HG02981 (cell line): Measurements from ENCODE around the gene LRP1B.
"Not testable (repeated sequence)": the region's sequence is repeated elsewhere in the genome, so short reads cannot be mapped to it uniquely, and the experiment has no call there.

Experiments used
- ATAC-seq: cut with Tn5 transposase; IDR thresholded peaks from one replicate; pipeline ENCODE4 v1.9.1; 2021; ENCODE audit warnings: mild to moderate bottlenecking, moderate library complexity; ENCODE audit not compliant: unreplicated experiment

The LRP1B gene

GRCh38 chr2:140986456-140986855 is 1144.4 kb downstream of the LRP1B start:
- no peak for ATAC-seq

DNA sequence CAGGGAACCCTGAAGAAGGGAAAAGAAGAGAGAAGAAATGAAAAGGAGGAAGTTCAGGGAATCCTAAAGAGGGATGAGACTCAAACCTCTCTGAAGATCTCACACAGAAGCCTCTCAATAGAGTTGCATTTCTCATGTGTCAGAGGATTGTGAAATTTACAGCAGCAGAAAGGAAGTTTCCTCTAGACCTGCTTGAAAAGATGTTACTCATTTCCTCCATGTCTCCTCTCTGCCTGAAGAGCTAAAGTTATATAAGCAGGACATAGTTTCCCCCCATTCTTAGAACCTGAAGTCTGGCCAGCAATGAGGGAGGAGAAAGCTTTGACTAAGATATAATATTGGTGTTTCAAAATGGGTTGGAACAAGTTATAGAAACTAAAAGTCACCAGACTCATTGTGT is 1155.6 kb downstream of the LRP1B start:
- no peak for ATAC-seq

DNA sequence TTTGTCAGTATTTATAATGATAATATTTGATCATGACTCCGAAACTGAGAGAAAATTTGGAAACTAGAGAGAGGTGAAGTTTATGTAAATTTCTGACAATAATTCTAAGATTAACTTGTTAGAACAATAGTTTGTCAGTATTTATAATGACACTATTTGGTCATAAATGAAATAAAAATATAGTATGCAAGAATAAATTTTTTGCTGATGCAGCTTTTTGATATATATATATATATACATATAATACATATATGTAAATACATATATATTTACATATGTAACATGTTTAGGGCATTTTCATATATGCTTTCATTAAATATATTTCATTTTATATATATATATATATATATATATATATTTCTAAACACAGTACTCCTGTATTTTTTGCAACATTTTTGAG is 1158.1 kb downstream of the LRP1B start:
- no peak for ATAC-seq

DNA sequence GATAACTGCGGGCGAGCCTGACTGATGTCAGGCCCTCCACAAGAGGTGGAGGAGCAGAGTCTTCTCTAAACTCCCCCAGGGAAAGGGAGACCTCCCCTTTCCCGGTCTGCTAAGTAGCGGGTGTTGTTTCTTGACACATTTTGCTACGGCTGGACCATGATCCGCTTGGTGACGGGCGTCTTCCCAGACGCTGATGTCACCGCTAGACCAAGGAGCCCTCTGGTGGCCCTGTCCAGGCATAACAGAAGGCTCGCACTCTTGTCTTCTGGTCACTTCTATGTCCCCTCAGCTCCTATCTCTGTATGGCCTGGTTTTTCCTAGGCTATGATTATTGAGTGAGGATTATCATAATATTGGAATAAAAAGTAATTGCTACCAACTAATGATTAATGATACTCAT is 1166.5 kb downstream of the LRP1B start:
- ATAC-seq: not testable (repeated sequence)

GRCh38 chr2:140949932-140950331 is 1180.9 kb downstream of the LRP1B start:
- no peak for ATAC-seq

DNA sequence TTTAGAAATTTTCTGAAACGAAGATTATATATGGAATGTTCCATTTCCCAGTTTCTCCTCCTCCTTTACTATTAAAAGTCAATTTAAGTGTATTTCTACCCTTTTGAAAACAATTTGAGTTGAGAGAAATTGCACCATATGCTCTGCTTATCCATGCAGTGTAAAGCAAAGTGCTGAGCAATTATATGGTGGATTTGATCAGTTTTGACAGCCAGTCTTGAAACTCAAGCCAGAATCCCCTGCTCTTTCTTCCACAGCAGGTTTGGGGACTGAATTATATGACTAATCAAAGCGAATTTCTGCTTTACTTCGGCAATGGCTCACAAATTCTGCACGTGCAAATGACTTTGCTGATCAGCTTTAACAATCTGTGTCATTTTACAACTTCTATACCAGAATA is 1183.6 kb downstream of the LRP1B start:
- no peak for ATAC-seq

DNA sequence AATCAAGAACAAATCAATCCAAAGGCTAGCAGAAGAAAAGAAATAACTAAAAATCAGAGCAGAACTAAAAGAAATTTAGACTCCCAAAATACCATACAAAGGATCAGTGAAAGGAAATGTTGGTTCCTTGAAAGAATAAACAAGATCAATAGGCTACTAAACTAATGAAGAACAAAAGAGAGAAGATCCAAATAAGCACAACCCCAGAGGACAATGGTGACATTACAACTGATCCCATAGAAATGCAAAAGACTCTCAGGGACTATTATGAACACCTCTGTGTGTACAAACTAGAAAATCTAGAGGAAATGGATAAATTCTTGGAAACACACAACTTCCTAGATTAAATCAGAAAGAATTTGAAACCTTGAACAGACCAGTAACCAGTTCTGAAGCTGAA is 1186.9 kb downstream of the LRP1B start:
- ATAC-seq: no peak

- ATAC-seq: no peak
These were observed 1188.5 kb downstream of the LRP1B start for GRCh38 chr2:140942284-140942683.

DNA sequence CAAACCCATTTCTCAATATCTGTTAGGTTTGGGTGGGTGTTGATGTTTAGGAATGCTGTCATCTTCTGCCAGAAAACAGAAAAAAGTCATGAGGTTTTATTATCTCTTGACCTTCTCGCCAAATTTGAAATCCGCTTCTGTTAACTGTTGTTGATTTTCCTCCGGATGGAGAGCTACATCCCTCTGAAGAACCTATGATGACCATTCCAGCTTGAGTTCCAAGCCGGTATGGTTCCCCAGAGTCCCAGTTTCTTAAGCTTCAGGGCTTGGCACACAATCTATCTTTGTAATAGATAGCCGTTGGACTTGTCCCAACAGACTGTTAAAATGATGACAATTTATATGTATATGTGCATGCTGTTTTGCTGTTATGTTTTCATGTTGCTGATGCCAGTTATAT is 1201.0 kb downstream of the LRP1B start:
- no peak for ATAC-seq

- ATAC-seq: no peak
These were observed 1212.4 kb downstream of the LRP1B start for GRCh38 chr2:140918426-140918825.

- ATAC-seq: no peak
These were observed 1214.4 kb downstream of the LRP1B start for GRCh38 chr2:140916410-140916809.

- no peak for ATAC-seq
These were observed 1220.1 kb downstream of the LRP1B start for GRCh38 chr2:140910683-140911082.

DNA sequence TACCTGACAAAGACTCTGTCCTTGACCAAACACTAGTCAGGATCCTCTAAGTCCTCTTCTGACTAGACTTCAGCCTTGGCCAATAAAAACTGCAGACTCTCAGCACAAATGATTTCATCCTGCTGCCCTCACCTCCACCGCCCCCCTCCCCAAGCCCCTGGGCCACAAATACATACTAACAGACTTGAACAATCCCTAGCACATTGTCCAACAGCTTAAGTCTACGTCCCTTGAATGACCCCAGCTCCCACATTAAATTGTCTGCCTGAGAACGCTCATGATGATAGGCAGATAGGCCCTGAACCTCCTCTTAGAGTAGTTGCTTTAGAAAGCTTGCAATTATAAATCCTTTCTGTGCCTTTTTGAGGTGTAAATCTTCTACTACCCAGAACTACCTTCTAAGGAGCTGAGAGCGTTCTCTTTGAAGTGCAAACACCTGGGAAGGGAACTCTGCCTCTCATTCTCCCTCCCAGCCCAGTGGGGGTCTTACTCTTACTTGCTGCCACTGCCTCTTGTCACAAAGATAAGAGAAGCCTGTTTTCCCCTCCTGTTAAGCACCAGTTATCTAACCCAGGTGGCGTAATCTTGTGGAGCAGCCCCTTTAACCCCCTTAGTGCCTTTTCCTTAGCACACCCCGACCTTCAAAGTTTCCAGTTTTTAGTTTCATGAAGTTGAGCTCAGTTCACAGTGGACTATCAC is 1225.6 kb downstream of the LRP1B start:
- no peak for ATAC-seq

GRCh38 chr2:140895378-140895777 is 1235.4 kb downstream of the LRP1B start:
- no peak for ATAC-seq

- ATAC-seq: no peak
These were observed 1237.1 kb downstream of the LRP1B start for GRCh38 chr2:140893685-140894084.

GRCh38 chr2:140892911-140893637 is 1237.7 kb downstream of the LRP1B start:
- no peak for ATAC-seq

DNA sequence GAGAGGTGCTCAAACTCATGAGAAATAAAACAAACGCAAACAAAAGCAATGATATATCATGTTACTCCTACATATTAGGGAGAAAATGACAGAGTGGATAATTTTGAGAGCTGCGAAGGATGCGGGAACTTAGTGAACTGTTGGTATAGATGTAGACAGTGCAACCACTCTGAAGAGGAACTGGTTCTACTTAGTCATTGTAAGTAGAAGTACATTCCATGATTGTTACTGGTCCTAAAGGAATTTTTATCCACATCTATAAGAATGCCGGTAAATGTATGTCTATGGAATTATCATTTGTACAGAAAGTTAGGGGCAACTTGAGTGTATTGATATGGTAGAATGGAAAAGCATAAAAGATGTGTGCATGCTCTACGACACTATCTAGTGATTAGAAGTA is 1238.4 kb downstream of the LRP1B start:
- ATAC-seq: no peak

GRCh38 chr2:140891614-140892212 is 1239.1 kb downstream of the LRP1B start:
- ATAC-seq: peak; percentile 63

DNA sequence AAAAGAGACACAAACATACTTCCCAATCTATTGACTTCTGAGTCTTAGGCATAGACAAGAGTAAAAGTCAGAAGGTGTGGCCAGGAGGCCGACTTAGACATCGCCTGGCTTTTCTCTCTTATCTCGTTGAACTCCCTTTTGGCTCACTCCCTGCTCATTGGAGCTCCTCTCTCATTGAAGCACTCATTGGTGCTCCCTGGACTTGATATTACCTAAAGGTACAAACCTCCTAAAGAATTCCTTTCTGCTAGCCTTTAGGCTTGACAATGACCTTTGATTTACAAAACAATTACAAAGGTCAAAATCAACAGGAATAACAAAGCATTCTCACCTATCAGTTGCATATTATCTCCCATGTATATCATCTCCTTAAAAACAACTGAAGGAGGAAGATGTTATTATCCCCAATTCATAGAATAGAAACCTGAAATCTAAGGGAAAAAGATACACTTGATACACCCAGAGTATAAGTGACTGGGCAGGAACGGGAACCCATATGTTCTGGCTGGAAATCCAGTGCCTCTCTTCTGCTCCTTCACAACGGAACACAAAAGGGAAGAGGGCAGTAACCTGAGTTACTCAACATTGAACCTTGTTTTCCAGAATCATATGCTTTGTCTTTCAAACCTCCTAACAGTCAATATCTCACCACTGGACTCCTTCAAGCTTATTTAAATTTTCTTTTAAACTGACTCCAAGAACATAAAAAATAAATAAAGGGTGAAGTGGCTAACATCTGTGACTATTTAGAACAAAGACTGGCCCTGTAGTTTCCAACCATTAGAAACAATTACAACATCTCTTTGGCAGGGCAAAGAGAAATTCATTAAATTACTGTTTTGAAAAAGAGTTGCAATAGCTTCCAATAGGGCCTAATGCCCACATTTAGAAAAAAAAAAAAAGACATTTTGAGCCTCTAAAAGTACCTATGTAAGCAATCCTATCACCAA is 1247.9 kb downstream of the LRP1B start:
- ATAC-seq: no peak

- no peak for ATAC-seq
These were observed 1250.2 kb downstream of the LRP1B start for GRCh38 chr2:140880573-140880972.

- ATAC-seq: no peak
These were observed 1254.8 kb downstream of the LRP1B start for GRCh38 chr2:140876015-140876414.
